Liver (tissue), 3 donors: ENCODE measurements around the gene ART3.

Source experiments
- CTCF ChIP-seq: fragments of 150-350 bp; IDR thresholded peaks from 2 replicates; pipeline ENCODE4 v1.5.1; 2017; ENCODE audit warnings: improper control_type of control experiment, low read depth, low read length; ENCODE audit not compliant: missing input control
- EGR1 ChIP-seq, 2 donors: IDR thresholded peaks; 2 replicates each; pipeline ENCODE4 v1.6.1; 2016 to 2018; ENCODE audit warnings: antibody characterized with exemption in 2 of 2, low read depth in 2 of 2
- GABPA ChIP-seq, 2 donors: IDR thresholded peaks in 1 of 2; conservative IDR thresholded peaks in 1 of 2; 2 replicates each; pipeline ENCODE4 v1.6.1; 2016; ENCODE audit warnings: antibody characterized with exemption in 2 of 2, mild to moderate bottlenecking in 1 of 2, moderate library complexity in 1 of 2
- JUND ChIP-seq, 2 donors: IDR thresholded peaks; 2 replicates each; pipeline ENCODE4 v1.6.1; 2016; ENCODE audit warnings: antibody characterized with exemption in 2 of 2
- RAD21 ChIP-seq, 2 donors: IDR thresholded peaks; 2 replicates each; pipeline ENCODE4 v1.6.1; 2016; ENCODE audit warnings: antibody characterized with exemption in 2 of 2, mild to moderate bottlenecking in 2 of 2
- REST ChIP-seq: IDR thresholded peaks from 2 replicates; pipeline ENCODE4 v1.6.1; 2016; ENCODE audit warnings: antibody characterized with exemption, mild to moderate bottlenecking
- SP1 ChIP-seq: IDR thresholded peaks from 2 replicates; pipeline ENCODE4 v1.6.1; 2018; ENCODE audit warnings: antibody characterized with exemption, mild to moderate bottlenecking
- TAF1 ChIP-seq: conservative IDR thresholded peaks from 2 replicates; pipeline ENCODE4 v1.6.1; 2016; ENCODE audit warnings: antibody characterized with exemption, mild to moderate bottlenecking
- donor health status: healthy.
- donor health status: healthy.

- TF ChIP-seq EGR1 (IDR thresholded peaks at IDR 0.05; ENCODE audit: low read depth in 2 of 2) (no peak), CTCF (no peak), RAD21 (IDR thresholded peaks at IDR 0.05) (no peak), JUND (IDR thresholded peaks at IDR 0.05) (no peak), GABPA (IDR thresholded peaks at IDR 0.05 in 1 of 2, conservative IDR thresholded peaks at IDR 0.05 in 1 of 2) (no peak), TAF1 (no peak), REST (no peak), SP1 (no peak)
These were observed 37.7 kb upstream of the ART3 start for GRCh38 chr4:76036855-76037254.
